Body of pancreas (tissue), 4 donors: Measurements from ENCODE around the gene SCO2.

Source experiments
- CTCF ChIP-seq, 7 experiments: fragments of 450-650 bp in 4 of 7; fragments of 200-600 bp in 3 of 7; sonication (generic) in 3 of 7; IDR thresholded peaks; one replicate each; pipeline ENCODE4 v1.5.1; 2016 to 2019; ENCODE audit warnings: antibody characterized with exemption in 7 of 7
- POLR2A ChIP-seq, 3 donors: fragments of 450-650 bp; IDR thresholded peaks; one replicate each; pipeline ENCODE4 v1.6.1; 2016; ENCODE audit warnings: antibody characterized with exemption in 3 of 3, mild to moderate bottlenecking in 2 of 3

- TF ChIP-seq CTCF (IDR thresholded peaks at IDR 0.05) (no peak), POLR2A (IDR thresholded peaks at IDR 0.05) (no peak)
Observed at GRCh38 chr22:50567721-50568252, 42.4 kb upstream of the SCO2 start.
